Endothelial cell of umbilical vein (primary cell): Measurements from ENCODE around the gene RELN.

Experiments used
- EZH2 ChIP-seq: IDR thresholded peaks from 2 replicates; pipeline ENCODE4 v1.6.1; 2012; ENCODE audit warnings: borderline replicate concordance, low read depth, mild to moderate bottlenecking, moderate library complexity, low read length, inconsistent platforms; ENCODE audit not compliant: severe bottlenecking
- GATA2 ChIP-seq: IDR thresholded peaks from 2 replicates; pipeline ENCODE4 v1.7.0; 2011; ENCODE audit warnings: low read depth, mild to moderate bottlenecking, moderate library complexity, mixed read lengths, low read length; ENCODE audit not compliant: insufficient read length, insufficient read depth
- POLR2A ChIP-seq: IDR thresholded peaks from 2 replicates; pipeline ENCODE4 v1.6.1; 2012; ENCODE audit warnings: low read depth, mild to moderate bottlenecking, control low read depth, low read length
- POLR2AphosphoS5 ChIP-seq: IDR thresholded peaks from 2 replicates; pipeline ENCODE4 v1.6.1; 2012; ENCODE audit warnings: low read depth, mild to moderate bottlenecking, control low read depth, low read length, moderate library complexity; ENCODE audit not compliant: insufficient read depth
- TF ChIP-seq, protein P1 (sequence below), 2 donors: IDR thresholded peaks; 1 replicate in 1 of 2; 2 replicates in 1 of 2; pipeline ENCODE4 v1.5.1; 2011; ENCODE audit warnings: low read length in 2 of 2, mild to moderate bottlenecking in 2 of 2, moderate library complexity in 2 of 2, control low read depth in 1 of 2, inconsistent platforms in 1 of 2, low read depth in 1 of 2; ENCODE audit not compliant: insufficient read depth in 1 of 2; ENCODE audit errors: extremely low read depth in 1 of 2
- TF ChIP-seq, protein P2 (sequence below): IDR thresholded peaks from 2 replicates; pipeline ENCODE4 v1.6.1; 2011; ENCODE audit not compliant: insufficient read depth, insufficient read length

- TF ChIP-seq, protein P1, sequence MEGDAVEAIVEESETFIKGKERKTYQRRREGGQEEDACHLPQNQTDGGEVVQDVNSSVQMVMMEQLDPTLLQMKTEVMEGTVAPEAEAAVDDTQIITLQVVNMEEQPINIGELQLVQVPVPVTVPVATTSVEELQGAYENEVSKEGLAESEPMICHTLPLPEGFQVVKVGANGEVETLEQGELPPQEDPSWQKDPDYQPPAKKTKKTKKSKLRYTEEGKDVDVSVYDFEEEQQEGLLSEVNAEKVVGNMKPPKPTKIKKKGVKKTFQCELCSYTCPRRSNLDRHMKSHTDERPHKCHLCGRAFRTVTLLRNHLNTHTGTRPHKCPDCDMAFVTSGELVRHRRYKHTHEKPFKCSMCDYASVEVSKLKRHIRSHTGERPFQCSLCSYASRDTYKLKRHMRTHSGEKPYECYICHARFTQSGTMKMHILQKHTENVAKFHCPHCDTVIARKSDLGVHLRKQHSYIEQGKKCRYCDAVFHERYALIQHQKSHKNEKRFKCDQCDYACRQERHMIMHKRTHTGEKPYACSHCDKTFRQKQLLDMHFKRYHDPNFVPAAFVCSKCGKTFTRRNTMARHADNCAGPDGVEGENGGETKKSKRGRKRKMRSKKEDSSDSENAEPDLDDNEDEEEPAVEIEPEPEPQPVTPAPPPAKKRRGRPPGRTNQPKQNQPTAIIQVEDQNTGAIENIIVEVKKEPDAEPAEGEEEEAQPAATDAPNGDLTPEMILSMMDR (IDR thresholded peaks at IDR 0.05; ENCODE audit: extremely low read depth in 1 of 2, insufficient read depth in 1 of 2, low read depth in 1 of 2, low read length in 2 of 2) = no peak
- TF ChIP-seq POLR2A (no peak), EZH2 (no peak), POLR2AphosphoS5 (no peak), GATA2 (no peak)
- TF ChIP-seq, protein P2, sequence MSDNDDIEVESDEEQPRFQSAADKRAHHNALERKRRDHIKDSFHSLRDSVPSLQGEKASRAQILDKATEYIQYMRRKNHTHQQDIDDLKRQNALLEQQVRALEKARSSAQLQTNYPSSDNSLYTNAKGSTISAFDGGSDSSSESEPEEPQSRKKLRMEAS = no peak
These were observed 341.3 kb downstream of the RELN start for GRCh38 chr7:103648135-103648534.
